IMR-90 (cell line): ENCODE measurements around the gene ITIH4.

ENCODE experiments used
- BHLHE40 ChIP-seq: fragments of 150-350 bp; IDR thresholded peaks from 2 replicates; pipeline ENCODE4 v1.6.1; 2016; ENCODE audit warnings: mild to moderate bottlenecking, low read depth, low read length
- CEBPB ChIP-seq: IDR thresholded peaks from 2 replicates; pipeline ENCODE4 v1.6.1; 2012; ENCODE audit warnings: low read depth, low read length, improper control_type of control experiment
- FOS ChIP-seq: fragments of 150-350 bp; IDR thresholded peaks from 2 replicates; pipeline ENCODE4 v1.6.1; 2016; ENCODE audit warnings: low read depth, low read length
- MXI1 ChIP-seq: IDR thresholded peaks from 2 replicates; pipeline ENCODE4 v1.6.1; 2012; ENCODE audit warnings: low read depth, mild to moderate bottlenecking, low read length, moderate library complexity, borderline replicate concordance
- NFE2L2 ChIP-seq: fragments of 150-350 bp; IDR thresholded peaks from 2 replicates; pipeline ENCODE4 v1.6.1; 2016; ENCODE audit warnings: low read depth, mild to moderate bottlenecking, low read length
- POLR2A ChIP-seq: IDR thresholded peaks from 2 replicates; pipeline ENCODE4 v1.6.1; 2012; ENCODE audit warnings: mild to moderate bottlenecking, low read depth, low read length
- RAD21 ChIP-seq: IDR thresholded peaks from 2 replicates; pipeline ENCODE4 v1.6.1; 2012; ENCODE audit warnings: low read length, improper control_type of control experiment
- RFX5 ChIP-seq: IDR thresholded peaks from 2 replicates; pipeline ENCODE4 v1.8.0; 2012; ENCODE audit warnings: low read depth, mild to moderate bottlenecking, low read length, moderate library complexity
- SMC3 ChIP-seq: fragments of 150-350 bp; IDR thresholded peaks from 2 replicates; pipeline ENCODE4 v1.6.1; 2016; ENCODE audit warnings: low read depth, mild to moderate bottlenecking, antibody characterized with exemption, low read length, moderate library complexity
- TF ChIP-seq, protein P1 (sequence below): conservative IDR thresholded peaks from 2 replicates; pipeline ENCODE4 v1.5.1; 2012; ENCODE audit warnings: mild to moderate bottlenecking, low read depth, low read length, improper control_type of control experiment
- TF ChIP-seq, protein P2 (sequence below): fragments of 150-350 bp; IDR thresholded peaks from 2 replicates; pipeline ENCODE4 v1.6.1; 2017; ENCODE audit warnings: mild to moderate bottlenecking, antibody characterized with exemption, low read length, low read depth

DNA sequence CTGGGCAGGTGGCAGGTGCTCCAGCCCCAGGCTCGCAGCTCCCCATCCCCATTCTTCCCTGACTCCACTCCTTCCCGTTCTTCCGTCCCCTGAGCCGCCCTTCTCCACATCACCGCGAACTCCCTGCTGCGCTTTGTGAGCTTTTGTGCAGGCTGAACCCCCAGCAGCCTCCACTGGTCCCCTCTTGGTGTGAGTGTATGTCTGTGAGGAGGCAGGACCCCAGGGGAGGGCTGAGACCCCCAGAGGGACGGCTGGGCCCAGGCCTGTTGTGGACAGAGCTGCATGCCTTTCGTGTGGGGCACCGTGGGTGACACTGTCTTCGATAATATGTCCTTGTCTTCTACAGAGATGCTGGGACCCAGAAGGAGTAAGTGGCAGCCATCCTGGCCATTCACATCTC lies 43.2 kb downstream of the ITIH4 start:
- TF ChIP-seq, protein P1, sequence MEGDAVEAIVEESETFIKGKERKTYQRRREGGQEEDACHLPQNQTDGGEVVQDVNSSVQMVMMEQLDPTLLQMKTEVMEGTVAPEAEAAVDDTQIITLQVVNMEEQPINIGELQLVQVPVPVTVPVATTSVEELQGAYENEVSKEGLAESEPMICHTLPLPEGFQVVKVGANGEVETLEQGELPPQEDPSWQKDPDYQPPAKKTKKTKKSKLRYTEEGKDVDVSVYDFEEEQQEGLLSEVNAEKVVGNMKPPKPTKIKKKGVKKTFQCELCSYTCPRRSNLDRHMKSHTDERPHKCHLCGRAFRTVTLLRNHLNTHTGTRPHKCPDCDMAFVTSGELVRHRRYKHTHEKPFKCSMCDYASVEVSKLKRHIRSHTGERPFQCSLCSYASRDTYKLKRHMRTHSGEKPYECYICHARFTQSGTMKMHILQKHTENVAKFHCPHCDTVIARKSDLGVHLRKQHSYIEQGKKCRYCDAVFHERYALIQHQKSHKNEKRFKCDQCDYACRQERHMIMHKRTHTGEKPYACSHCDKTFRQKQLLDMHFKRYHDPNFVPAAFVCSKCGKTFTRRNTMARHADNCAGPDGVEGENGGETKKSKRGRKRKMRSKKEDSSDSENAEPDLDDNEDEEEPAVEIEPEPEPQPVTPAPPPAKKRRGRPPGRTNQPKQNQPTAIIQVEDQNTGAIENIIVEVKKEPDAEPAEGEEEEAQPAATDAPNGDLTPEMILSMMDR, result no peak
- TF ChIP-seq, protein P2, sequence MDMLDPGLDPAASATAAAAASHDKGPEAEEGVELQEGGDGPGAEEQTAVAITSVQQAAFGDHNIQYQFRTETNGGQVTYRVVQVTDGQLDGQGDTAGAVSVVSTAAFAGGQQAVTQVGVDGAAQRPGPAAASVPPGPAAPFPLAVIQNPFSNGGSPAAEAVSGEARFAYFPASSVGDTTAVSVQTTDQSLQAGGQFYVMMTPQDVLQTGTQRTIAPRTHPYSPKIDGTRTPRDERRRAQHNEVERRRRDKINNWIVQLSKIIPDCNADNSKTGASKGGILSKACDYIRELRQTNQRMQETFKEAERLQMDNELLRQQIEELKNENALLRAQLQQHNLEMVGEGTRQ, result no peak
- no peak for TF ChIP-seq CEBPB
- TF ChIP-seq POLR2A, result no peak
- no peak for TF ChIP-seq FOS
- no peak for TF ChIP-seq RAD21
- TF ChIP-seq MXI1, result no peak
- no peak for TF ChIP-seq SMC3
- TF ChIP-seq RFX5, result no peak
- no peak for TF ChIP-seq BHLHE40
- TF ChIP-seq NFE2L2, result no peak
